Hindlimb muscle (tissue), 1 donor: ENCODE measurements around the gene ZNF169. TPM values are rescaled to one million over a fixed set of nuclear protein-coding genes. Genes with fewer than 3 reads are reported as not detected.
"Not testable (repeated sequence)": the region's sequence is repeated elsewhere in the genome, so short reads cannot be mapped to it uniquely, and the experiment has no call there.

Source experiments
- DNase-seq: peaks from one replicate; pipeline ENCODE4 v3.0.0-alpha.2; 2013
- polyA plus RNA-seq: library from polyadenylated mRNA; unstranded; fragments of 120-200 nt; gene quantifications from one replicate; pipeline ENCODE4 v1.2.1, GENCODE V29; 2013; ENCODE audit not compliant: insufficient read length

Gene ZNF169
- polyA plus RNA-seq, 1 donor = 4.3 TPM

- DNase-seq = no peak
Measured at GRCh38 chr9:94287877-94288513, 28.9 kb downstream of the ZNF169 start.

- no peak for DNase-seq
Measured at GRCh38 chr9:94289691-94290090, 30.6 kb downstream of the ZNF169 start.

GRCh38 chr9:94298949-94299599 lies 40.0 kb downstream of the ZNF169 start:
- no peak for DNase-seq

- no peak for DNase-seq
Measured at GRCh38 chr9:94300470-94301301, 41.6 kb downstream of the ZNF169 start.

- no peak for DNase-seq
Measured at GRCh38 chr9:94301583-94301982, 42.5 kb downstream of the ZNF169 start.

- no peak for DNase-seq
Measured at GRCh38 chr9:94302426-94302825, 43.3 kb downstream of the ZNF169 start.

- no peak for DNase-seq
Measured at GRCh38 chr9:94303321-94303720, 44.2 kb downstream of the ZNF169 start.

GRCh38 chr9:94315034-94315984 lies 56.2 kb downstream of the ZNF169 start:
- not testable (repeated sequence) for DNase-seq

- not testable (repeated sequence) for DNase-seq
Measured at GRCh38 chr9:94316236-94316635, 57.1 kb downstream of the ZNF169 start.

- DNase-seq = not testable (repeated sequence)
Measured at GRCh38 chr9:94317949-94318657, 59.0 kb downstream of the ZNF169 start.

GRCh38 chr9:94322342-94322940 lies 63.3 kb downstream of the ZNF169 start:
- DNase-seq = not testable (repeated sequence)

GRCh38 chr9:94323153-94323798 lies 64.2 kb downstream of the ZNF169 start:
- not testable (repeated sequence) for DNase-seq

GRCh38 chr9:94325583-94325982 lies 66.5 kb downstream of the ZNF169 start:
- not testable (repeated sequence) for DNase-seq

- not testable (repeated sequence) for DNase-seq
Measured at GRCh38 chr9:94328544-94328943, 69.4 kb downstream of the ZNF169 start, which contains the start of gene NUTM2F. Gene NUTM2F, minus strand, starts transcription at chr9:94328644. Its CDS starts 21 bp downstream, at chr9:94328623.

GRCh38 chr9:94336445-94336844 lies 77.3 kb downstream of the ZNF169 start:
- DNase-seq = not testable (repeated sequence)

- not testable (repeated sequence) for DNase-seq
Measured at GRCh38 chr9:94338723-94339122, 79.6 kb downstream of the ZNF169 start.

- not testable (repeated sequence) for DNase-seq
Measured at GRCh38 chr9:94339657-94340056, 80.6 kb downstream of the ZNF169 start.

GRCh38 chr9:94340750-94341149 lies 81.7 kb downstream of the ZNF169 start:
- not testable (repeated sequence) for DNase-seq

- not testable (repeated sequence) for DNase-seq
Measured at GRCh38 chr9:94341703-94342102, 82.6 kb downstream of the ZNF169 start.

- not testable (repeated sequence) for DNase-seq
Measured at GRCh38 chr9:94347451-94347850, 88.4 kb downstream of the ZNF169 start.
